Epidermal melanocyte (primary cell): ENCODE data around the gene PRKCZ.

ENCODE experiments used
- DNase-seq: peaks from one replicate; pipeline ENCODE4 v3.0.0; 2011; ENCODE audit warnings: low spot score; ENCODE audit not compliant: insufficient read length

PRKCZ gene

DNA sequence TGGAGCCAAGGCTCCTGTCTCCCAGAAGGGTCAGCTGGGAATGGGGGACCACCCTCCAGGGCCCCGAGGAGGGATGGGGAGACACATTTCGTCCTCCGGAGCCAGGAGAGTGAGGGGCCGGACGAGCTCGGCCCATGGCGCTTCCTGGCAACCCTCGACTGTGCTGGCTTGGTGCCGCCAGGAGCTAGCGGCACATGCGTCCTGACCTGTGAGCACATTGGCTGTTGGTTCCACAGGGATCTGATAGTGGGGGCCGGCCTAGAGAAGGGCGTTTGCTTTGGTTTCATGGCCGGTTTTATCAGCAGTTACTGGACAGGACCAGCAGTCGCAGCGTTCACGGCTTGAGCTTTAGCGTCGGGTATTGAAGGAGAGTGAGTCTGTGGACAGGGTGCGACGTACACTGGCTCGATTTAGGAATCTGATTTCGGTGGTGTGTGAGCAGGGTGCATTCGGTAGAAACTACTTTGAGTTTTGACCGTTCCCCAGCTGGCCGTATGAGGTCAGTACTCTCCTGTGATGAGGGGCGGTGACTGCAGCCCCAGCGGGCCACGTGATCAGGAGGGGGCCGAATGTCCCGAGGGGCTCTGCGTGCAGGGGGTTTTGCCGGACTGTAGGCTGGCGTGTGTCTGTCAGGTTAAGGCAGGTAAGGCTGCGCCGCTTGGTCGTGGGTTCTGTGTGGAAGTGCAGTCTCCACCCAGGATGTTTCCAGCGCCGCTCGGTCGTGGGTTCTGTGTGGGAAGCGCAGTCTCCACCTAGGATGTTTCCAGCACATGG, 125.7 kb downstream of the PRKCZ start:
- DNase-seq: no peak

DNA sequence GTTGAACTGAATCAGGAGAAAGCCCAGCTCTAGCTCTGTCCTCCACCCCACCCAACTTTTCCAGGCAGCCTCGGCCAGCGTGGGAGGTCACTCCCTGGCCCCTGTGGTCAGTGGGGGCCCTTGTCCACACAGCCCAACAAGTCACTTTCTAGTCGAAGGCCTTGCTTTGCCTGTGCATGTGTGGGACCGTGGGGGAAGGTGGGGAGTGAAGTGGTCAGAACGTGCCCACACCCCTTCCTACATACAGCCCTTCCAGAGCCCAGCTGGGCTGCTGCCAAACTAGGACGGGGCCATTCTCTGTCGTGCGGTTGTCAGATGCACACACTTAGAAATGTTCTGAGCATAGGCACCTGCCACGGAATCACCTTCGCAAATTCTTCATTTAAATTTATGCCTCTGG, 126.4 kb downstream of the PRKCZ start:
- no peak for DNase-seq

DNA sequence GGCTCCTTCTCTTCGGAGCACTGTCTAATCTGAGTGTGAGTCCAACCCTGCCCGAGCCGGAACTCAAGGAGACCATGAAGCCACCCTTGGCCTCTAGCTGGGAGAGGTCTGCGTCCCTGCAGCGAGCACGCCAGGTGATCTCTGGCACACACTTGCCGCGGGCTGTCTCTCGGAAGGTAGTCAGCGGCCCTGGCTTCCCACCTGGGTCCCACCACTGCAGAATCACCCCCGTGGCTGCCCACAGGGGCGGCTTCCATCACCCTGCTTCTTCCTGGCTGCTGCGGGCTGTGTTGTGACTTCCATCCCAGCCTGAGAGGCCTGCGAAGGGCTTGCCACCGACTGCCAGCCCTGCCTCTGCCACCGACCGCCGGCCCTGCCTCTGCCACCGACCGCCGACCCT, 127.3 kb downstream of the PRKCZ start:
- DNase-seq: no peak

DNA sequence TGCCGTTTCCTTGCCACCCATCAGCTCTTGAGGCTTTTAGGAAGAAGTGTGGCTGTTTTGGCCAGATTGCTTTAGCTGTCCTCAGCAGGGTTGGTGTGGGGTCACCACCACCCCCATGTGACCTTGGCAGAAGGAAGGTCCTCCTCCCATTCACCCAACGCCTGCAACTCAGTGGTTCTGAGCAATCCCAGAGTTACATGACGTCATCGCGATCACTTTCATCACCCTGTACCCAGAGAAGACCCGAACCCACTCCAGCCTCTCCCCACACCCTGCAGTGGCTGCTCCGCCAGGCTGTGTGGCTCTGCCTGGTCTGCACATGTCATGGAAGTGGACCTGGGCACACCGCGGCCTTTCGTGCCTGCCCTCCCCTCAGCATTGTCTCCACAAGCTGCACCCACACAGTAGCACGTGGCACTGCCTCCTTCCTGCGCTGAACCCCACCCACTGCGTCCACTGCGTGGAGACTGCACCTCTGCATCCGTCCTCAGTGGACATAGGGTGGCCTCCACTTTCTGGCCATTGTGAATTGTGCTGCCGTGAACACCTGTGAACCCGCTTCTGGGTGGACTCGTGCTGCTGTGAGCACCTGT, 127.8 kb downstream of the PRKCZ start:
- DNase-seq: no peak

DNA sequence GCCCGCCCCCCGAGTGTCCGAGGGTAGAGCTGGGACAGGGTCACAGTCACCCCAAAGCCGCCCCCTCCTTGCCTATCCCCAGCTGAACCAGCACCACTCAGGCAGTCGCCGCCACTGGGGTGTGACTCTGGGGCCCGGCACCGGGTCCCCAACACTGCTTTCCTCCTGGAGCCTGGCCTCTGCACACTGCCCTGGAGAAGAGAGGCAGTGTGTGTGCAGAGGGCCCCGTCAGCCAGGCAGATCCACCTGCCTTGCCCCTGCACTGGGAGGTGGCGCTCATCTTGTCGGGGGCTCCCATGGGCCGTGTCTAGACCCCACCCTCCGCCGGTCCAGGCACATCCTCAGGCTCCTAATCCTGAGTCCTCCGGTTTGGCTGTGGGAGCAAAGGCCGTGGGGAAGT, 128.7 kb downstream of the PRKCZ start:
- no peak for DNase-seq

DNA sequence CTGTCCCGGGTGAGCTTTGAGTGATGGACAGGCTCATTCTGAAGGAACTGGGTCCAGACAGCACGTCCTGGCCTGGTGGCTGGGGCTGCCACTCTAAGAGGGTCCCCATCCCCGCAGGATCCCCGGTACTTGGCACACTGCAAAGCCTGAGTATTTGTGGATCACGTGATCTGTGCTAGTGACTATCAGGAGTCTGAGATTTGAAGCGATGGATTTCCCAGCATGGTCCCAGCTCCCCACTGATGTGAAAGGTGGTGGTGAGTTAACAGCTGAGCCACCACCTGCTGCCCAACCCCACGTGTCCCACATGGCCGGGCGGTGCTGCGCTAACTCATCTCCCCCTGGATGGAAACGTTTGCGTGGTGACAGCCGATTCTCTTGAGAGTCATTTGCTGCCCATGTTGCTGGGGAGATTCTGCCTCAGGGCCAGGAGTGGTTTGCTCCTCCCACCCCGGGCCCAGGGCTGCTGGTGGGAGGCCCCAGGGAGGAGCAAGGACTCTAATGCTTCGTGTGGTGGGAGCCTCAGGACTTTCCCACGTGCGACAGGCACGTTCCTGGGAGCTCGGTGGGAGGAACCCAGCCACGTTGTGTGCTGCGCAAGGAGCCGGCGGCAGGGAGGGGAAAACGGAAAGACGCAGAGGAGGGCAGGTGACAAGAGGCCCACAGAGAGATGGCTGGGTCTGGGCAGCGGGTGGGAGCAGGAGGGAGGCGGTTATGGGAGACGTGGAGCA, 129.2 kb downstream of the PRKCZ start:
- no peak for DNase-seq

DNA sequence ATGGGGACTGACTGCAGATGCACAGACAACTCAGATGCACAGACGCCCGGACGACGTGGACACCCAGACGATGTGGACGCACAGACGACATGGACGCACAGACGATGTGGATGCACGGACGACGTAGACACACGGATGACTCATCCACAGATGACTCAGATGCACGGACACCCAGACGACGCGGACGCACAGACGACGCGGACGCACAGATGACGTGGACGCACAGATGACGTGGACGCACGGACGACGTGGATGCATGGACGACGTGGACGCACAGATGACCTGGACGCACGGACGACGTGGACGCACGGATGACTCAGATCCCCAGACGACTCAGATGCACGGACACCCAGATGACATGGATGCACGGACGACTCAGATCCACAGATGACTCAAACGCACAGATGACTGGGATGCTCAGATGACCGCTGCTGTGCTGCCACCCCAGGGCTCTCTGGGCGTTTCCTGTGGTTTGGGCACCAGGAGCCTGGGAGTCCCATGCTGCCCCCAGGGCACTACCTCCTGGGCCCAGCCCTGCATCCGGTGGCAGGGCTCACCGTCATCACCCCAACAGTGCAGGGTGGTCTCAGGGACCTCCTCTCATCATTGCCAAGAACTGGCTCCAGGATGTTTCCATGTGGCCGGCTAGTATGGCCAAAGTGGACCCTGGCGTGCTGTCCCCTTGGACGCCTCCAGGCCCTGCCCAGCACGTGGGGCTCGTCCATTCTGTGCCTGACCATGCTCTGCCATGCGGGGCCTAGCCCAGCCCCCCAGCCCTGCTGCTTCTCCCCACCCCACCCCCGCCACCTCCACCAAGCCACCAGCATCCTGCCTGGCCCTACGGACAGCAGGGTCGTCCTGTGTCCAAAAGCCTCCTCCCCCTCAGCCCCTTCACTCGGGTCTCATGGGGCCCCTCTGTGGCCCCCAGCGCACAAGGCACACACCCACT, 130.4 kb downstream of the PRKCZ start:
- DNase-seq: no peak

DNA sequence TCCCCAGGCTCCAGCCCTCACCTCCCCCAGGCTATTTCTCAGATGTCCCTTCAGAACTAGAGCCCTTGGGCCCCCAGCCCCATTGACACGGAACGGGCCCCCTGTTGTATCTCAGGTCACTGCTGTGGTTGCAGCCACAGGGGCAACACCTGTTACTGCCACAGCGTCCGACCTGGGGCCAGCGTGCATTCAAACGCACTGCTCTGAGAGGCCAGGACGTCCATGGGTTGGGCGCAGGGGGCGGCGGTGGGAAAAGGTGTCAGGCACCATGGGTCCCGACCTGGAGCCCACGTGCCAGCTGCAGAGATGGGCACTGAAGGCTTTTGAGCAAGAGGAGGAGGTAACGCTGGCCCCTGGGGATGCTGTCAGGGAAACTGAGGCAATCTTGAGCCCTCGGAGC, 131.1 kb downstream of the PRKCZ start:
- DNase-seq: no peak

DNA sequence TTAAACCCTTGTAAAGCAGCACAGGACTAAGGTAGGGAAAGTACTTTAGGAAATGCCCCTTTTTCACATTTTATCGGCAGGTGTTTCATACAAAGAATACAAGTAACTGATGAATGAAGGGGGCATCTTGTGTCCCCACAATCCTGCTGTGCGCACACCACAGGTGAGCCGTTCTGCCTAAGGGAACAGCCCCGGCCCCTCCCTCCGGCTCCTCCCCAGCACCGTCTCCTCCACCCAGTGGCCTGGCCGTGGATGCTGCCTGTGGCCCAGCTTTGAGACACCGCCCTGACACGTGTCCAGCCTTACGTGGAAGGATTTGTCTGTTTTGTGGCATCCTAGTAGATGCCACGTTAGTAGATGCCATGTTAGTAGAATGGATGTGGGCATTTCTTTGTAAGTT, 131.5 kb downstream of the PRKCZ start:
- no peak for DNase-seq

DNA sequence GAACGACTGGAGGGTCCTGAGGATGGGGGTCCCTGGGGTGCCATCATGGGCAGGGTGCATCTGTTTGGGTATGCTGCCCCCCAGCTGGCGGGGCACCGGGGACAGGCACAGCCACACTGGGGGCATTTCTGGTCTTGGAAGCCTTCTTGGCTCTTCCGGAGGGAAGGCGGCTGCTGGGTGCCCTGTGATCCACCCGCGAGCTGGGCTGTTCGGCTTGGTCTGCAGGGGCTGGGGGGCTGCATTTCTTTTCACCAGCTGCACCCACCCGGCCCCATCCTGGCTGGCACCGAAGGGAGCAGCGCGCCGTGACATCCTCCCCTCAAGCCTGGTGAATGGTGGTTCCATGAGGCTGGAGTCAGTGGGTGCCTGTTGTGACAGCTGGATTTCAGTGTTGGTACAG, 132.2 kb downstream of the PRKCZ start:
- DNase-seq: no peak

DNA sequence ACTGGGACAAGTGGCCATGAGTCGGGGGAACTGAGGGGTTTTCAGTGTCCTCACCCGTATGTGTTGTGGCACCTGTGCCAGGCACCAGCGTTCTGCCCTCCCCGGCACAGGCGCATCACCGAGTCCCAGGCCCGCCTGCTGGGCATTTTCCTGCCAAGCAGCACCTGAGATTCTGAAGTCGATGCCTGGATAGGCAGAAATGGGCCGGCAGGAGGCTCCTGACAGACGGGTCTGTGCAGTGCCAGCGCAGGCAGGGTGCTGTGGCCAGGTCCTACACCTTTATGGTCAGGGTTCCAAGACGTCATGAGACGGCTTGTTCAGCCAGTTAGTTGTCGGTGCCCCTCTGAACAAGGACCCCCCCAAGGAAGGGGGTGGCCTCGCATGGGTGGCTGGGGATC, 133.7 kb downstream of the PRKCZ start:
- no peak for DNase-seq

DNA sequence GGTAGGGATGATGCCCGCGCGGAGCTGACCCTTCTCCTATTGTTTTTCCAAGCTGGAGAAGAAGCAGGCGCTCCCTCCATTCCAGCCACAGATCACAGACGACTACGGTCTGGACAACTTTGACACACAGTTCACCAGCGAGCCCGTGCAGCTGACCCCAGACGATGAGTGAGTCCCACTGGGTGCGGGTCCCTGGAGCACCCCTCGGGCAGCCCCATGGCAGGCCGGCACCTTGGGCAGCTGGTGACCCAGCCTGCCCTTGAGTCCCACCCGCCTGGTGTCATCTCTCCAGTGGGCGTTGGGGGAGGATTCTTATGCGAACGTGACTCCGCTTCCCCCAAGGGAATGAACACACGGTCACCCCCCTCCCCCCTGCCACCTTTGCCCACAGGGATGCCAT, 134.3 kb downstream of the PRKCZ start:
- no peak for DNase-seq

DNA sequence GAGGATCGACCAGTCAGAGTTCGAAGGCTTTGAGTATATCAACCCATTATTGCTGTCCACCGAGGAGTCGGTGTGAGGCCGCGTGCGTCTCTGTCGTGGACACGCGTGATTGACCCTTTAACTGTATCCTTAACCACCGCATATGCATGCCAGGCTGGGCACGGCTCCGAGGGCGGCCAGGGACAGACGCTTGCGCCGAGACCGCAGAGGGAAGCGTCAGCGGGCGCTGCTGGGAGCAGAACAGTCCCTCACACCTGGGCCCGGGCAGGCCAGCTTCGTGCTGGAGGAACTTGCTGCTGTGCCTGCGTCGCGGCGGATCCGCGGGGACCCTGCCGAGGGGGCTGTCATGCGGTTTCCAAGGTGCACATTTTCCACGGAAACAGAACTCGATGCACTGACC, 134.7 kb downstream of the PRKCZ start:
- DNase-seq: no peak

DNA sequence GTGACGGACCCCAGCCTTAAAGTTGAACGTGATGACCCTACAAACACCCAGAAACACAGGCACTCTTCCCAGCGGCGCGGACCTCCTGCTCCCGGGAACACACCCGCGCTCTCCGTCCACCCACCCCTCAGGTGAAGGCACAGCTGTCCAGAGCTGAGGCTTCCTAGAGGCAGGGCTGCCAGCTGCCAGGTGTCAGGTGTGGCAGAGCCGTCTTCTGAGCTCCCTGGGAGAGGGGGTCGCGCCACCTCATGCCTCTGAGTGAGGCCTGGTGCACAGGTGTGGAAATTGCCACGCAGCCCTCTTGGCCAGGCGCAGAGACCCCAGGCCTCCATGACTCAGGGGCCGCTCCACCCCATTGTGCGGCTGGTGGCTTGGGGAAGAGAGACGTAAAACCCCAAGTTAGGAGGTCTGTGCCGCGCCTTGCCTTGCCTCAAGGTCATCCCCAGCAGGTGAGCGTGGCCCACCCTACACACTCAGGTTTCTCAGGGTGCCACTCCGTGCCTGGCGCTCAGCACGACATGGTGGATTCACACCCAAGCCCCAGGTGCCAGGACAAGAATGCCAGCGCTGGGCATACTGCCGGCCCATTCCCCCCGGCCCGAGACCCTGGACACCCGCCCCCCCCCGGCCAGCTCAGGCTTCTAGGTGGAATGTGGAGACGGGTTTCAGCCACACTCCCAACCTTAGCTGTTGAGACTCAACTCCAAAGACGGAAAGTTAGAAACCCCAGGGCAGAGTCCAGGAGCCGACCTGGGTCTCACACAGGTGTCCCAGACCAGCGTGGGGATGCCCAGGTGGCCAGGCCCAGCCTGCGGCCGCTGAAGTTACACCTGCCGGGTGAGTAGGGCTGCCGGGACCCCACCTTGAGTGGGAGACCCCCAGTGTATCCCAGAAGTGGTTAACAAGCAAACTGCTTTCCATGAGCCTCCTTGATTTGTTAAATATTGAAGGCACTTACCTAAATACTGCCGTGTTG, 136.0 kb downstream of the PRKCZ start:
- DNase-seq: no peak

DNA sequence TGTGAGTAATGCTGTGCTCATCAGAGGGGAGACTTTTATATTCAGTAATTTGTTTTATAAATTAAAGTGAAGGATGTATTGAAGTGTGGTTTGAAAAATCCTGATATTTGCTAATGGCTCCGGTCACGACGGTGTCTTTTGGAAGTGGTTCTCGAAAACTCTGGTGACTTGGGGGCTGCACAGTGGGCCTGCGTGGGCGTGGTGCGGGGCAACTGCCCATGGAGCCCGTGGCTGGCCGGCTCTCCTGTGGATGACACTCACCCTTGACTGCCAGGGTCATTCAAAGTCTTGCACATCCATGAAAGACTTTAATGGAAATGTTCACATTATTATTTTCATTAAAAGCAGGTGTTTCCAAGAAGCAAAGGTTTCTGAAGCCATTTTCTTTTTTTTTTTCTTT, 136.7 kb downstream of the PRKCZ start:
- DNase-seq: no peak

DNA sequence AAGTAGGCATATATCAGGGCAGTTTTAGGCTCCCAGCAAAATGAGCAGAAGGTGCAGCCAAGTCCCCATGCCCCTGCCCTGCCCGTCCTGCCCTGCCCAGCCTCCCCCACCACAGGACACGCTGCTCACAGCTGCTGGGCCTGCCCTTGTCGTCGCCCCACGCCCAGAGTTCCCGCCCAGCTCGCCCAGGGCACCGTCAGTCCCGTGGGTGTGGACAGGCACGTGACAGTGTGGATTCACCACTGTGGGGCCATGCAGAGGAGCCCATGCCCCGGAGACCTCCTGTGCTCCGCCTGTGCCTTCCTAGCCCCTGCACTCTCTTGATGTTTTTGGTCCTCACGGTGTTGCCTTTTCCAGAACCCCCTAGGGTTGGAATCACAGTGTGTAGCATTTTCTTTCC, 137.4 kb downstream of the PRKCZ start:
- no peak for DNase-seq

DNA sequence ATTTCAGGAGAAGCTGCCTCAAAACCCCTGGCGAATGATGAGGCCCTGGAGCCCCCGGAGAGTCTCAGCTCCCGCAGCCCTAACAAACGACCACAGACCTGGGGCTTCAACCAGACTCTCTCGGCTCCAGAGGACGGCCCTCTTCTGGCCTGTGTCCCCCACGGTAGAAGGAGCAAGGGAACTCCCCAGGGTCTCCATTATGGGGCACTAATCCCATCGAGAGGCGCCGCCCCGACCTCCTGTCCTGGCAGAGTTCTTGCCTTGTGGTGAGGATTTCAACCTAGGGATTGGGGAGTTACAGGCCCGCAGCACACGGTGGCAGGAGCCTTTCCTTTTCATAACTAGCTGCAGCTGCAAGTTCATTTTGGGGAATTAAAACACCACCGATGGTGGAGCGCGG, 138.1 kb downstream of the PRKCZ start:
- no peak for DNase-seq

DNA sequence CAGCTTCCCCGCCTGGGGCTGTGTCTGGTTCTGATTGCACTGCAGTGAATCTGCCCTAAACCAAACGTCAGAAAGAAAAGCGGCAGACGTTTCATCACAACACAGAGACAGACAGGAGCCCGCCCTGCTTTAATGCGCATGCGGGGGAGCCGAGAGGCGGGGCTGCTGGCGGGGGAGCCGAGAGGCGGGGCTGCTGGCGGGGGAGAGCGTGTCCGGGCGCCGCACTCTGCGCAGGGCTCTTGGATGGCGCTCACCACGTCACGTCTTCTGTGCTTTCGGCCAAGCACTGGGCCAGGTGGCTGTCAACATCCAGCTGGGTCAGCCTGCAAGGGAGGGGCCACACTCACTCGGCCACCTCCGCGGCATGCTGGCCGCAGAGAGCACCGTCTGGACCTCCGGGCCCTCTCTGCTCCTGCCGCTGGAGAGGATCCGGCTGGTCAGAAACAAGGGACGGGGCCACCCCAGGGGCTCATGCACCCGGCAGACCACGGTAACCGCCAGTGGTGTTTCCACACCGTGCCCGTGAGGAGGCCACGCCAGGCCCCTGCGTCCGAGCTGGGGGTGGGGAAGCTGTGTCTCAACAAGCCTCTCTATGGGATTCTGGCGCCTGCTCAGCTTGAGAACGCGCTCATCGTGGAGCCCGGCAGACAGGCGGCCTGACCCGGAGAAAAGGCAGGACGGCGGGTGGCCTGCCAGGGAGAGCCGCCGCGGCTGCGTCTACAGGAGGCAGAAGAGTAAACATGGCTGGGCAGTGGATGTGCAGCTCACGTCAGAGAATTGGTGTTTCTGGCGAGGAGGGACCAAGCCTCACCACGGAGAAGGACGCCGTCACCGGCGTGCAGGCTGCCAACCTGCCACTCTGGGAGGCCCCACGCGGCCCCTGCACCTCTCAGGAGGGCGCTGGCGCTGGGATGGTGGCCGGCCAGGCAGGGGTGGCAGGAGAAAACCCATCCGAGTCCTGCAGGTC, 139.5 kb downstream of the PRKCZ start:
- DNase-seq: peak; percentile 78

DNA sequence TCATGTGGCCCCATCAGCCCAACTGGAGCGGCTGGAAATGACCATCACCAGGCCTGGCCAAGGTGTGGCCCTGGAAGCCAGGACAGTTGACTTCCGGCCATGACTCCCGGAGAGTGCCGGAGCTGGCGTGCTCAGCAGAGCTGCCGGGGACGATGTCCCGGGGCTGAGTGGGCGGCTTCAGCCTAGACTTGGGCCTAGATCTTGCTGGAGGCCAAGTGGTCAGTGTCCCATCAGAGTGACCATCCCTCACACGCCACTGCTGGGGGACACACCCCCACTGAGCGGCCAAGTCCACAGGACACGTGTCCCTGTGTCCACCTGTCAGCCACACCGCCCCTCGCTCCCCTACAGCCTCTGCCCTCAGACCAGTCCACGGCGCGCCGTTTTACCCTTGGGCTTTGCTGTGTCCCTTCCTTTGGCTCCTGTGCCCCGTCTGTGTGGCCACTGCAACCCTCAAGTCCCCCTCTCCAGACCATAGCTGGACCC, 140.3 kb downstream of the PRKCZ start:
- no peak for DNase-seq
